T-helper 17 cell (primary cell): Measurements from ENCODE around the gene NOP10. TPM values are rescaled to one million over a fixed set of nuclear protein-coding genes. Genes with fewer than 3 reads are reported as not detected.

Experiments
- ATAC-seq: fragments of 150-1000 bp; cut with Tn5 transposase; 2 replicates; pipeline ENCODE4 v1.10.0; 2021; ENCODE audit warnings: mild to moderate bottlenecking, moderate library complexity
- DNase-seq, 3 donors: peaks; one replicate each; pipeline versions ENCODE4 v3.0.0 to v3.0.0-alpha.2; 2020 to 2021
- H3K9me3 ChIP-seq: one replicate; pipeline ENCODE4 v1.7.0; 2013; ENCODE audit warnings: low read length, mild to moderate bottlenecking; ENCODE audit not compliant: control insufficient read depth, poor library complexity, severe bottlenecking
- H3K27ac Mint-ChIP-seq: one replicate; pipeline ENCODE4 v1.8.0; 2022; ENCODE audit warnings: mild to moderate bottlenecking, moderate library complexity, mixed read lengths
- H3K27me3 Mint-ChIP-seq: one replicate; pipeline ENCODE4 v1.8.0; 2022; ENCODE audit warnings: mixed read lengths
- H3K36me3 Mint-ChIP-seq: one replicate; pipeline ENCODE4 v1.8.0; 2022; ENCODE audit warnings: low read depth, mixed read lengths
- H3K4me1 Mint-ChIP-seq: one replicate; pipeline ENCODE4 v1.8.0; 2022; ENCODE audit warnings: mild to moderate bottlenecking, mixed read lengths
- H3K4me3 Mint-ChIP-seq: one replicate; pipeline ENCODE4 v1.8.0; 2022; ENCODE audit warnings: mild to moderate bottlenecking, moderate library complexity, mixed read lengths
- total RNA-seq, 4 donors: library from RNA in 2 of 4; stranded (reverse) in 2 of 4; gene quantifications; one replicate each; pipeline ENCODE4 v1.2.3 and lab custom pipeline; 2022 to 2026

Gene NOP10
- total RNA-seq, 2 donors from 2014 or later: 40.8 to 52.8 TPM

- DNase-seq (no peak), ATAC-seq (no peak)
- Mint-ChIP-seq H3K36me3 (peaks cover 2% of the 10 kb centered on the region), H3K4me3 (peak overlapping the region; percentile 98), H3K4me1 (peaks cover 49% of the 10 kb centered on the region), H3K27ac (peak overlapping the region; percentile 97), H3K27me3 (no peaks in the 10 kb centered on the region)
- no peaks in the 10 kb centered on the region for H3K9me3 ChIP-seq
These were observed 8.3 kb downstream of the NOP10 start for GRCh38 chr15:34334672-34335071.

- ATAC-seq (no peak), DNase-seq (no peak)
- peak overlapping the region; percentile 97 for H3K27ac Mint-ChIP-seq
- H3K9me3 ChIP-seq: no peaks in the 10 kb centered on the region
- no peak overlapping the region for H3K4me3 Mint-ChIP-seq
- H3K36me3 Mint-ChIP-seq: peaks cover 2% of the 10 kb centered on the region
- peaks cover 56% of the 10 kb centered on the region for H3K4me1 Mint-ChIP-seq
- no peaks in the 10 kb centered on the region for H3K27me3 Mint-ChIP-seq
These were observed 10.3 kb downstream of the NOP10 start for GRCh38 chr15:34332553-34333120.

- peaks cover 52% of the 10 kb centered on the region for H3K4me1 Mint-ChIP-seq
- DNase-seq (no peak), ATAC-seq (peak; percentile 43)
- H3K4me3 Mint-ChIP-seq: peak overlapping the region; percentile 15
- peak overlapping the region; percentile 97 for H3K27ac Mint-ChIP-seq
- no peaks in the 10 kb centered on the region for H3K9me3 ChIP-seq
- no peaks in the 10 kb centered on the region for H3K27me3 Mint-ChIP-seq
- H3K36me3 Mint-ChIP-seq: peaks cover 2% of the 10 kb centered on the region
These were observed 11.1 kb downstream of the NOP10 start for GRCh38 chr15:34331809-34332208.

- Mint-ChIP-seq H3K4me1 (peaks cover 38% of the 10 kb centered on the region), H3K27me3 (no peaks in the 10 kb centered on the region), H3K36me3 (peaks cover 2% of the 10 kb centered on the region), H3K27ac (peak overlapping the region; percentile 75), H3K4me3 (no peak overlapping the region)
- no peaks in the 10 kb centered on the region for H3K9me3 ChIP-seq
- ATAC-seq: no peak
- no peak for DNase-seq
These were observed 12.7 kb downstream of the NOP10 start for GRCh38 chr15:34330279-34330678.

- no peaks in the 10 kb centered on the region for H3K9me3 ChIP-seq
- ATAC-seq: peak; percentile 23
- peak overlapping the region; percentile 31 for H3K4me3 Mint-ChIP-seq
- no peak for DNase-seq
- H3K36me3 Mint-ChIP-seq: peaks cover 2% of the 10 kb centered on the region
- H3K4me1 Mint-ChIP-seq: peaks cover 33% of the 10 kb centered on the region
- H3K27ac Mint-ChIP-seq: peak overlapping the region; percentile 51
- H3K27me3 Mint-ChIP-seq: no peaks in the 10 kb centered on the region
These were observed 13.9 kb downstream of the NOP10 start for GRCh38 chr15:34329006-34329405.

GRCh38 chr15:34327906-34328305 is 15.0 kb downstream of the NOP10 start:
- ATAC-seq: no peak

GRCh38 chr15:34325368-34325767 is 17.6 kb downstream of the NOP10 start:
- Mint-ChIP-seq H3K27ac (no peak overlapping the region), H3K4me3 (no peak overlapping the region)

More at GRCh38 chr15:34327906-34328305, 15.0 kb downstream of the NOP10 start:
- H3K27ac Mint-ChIP-seq: no peak overlapping the region
- DNase-seq: no peak
- H3K4me1 Mint-ChIP-seq: peaks cover 31% of the 10 kb centered on the region
- no peaks in the 10 kb centered on the region for H3K27me3 Mint-ChIP-seq
- peaks cover 2% of the 10 kb centered on the region for H3K36me3 Mint-ChIP-seq
- no peaks in the 10 kb centered on the region for H3K9me3 ChIP-seq
- H3K4me3 Mint-ChIP-seq: peak overlapping the region; percentile 12

GRCh38 chr15:34324933-34325332 is 18.0 kb downstream of the NOP10 start:
- no peak for ATAC-seq
- Mint-ChIP-seq H3K4me3 (no peak overlapping the region), H3K27ac (no peak overlapping the region), H3K4me1 (peaks cover 21% of the 10 kb centered on the region), H3K27me3 (no peaks in the 10 kb centered on the region), H3K36me3 (peaks cover 2% of the 10 kb centered on the region)
- DNase-seq: no peak
- H3K9me3 ChIP-seq: no peaks in the 10 kb centered on the region

More at GRCh38 chr15:34325368-34325767, 17.6 kb downstream of the NOP10 start:
- H3K4me1 Mint-ChIP-seq: peaks cover 22% of the 10 kb centered on the region
- H3K36me3 Mint-ChIP-seq: no peaks in the 10 kb centered on the region
- no peaks in the 10 kb centered on the region for H3K9me3 ChIP-seq
- H3K27me3 Mint-ChIP-seq: no peaks in the 10 kb centered on the region
- no peak for ATAC-seq
- DNase-seq: no peak

- Mint-ChIP-seq H3K4me1 (peaks cover 18% of the 10 kb centered on the region), H3K4me3 (no peak overlapping the region), H3K27me3 (no peaks in the 10 kb centered on the region), H3K27ac (no peak overlapping the region), H3K36me3 (peaks cover 2% of the 10 kb centered on the region)
- DNase-seq (no peak), ATAC-seq (no peak)
- H3K9me3 ChIP-seq: no peaks in the 10 kb centered on the region
These were observed 19.7 kb downstream of the NOP10 start for GRCh38 chr15:34323217-34323616.

GRCh38 chr15:34318277-34319079 is 24.5 kb downstream of the NOP10 start:
- DNase-seq: peak in 1 of 3 donors; percentile 26
- peaks cover 6% of the 10 kb centered on the region for H3K36me3 Mint-ChIP-seq
- H3K9me3 ChIP-seq: no peaks in the 10 kb centered on the region
- peak overlapping the region; percentile 93 for H3K4me3 Mint-ChIP-seq
- ATAC-seq: peak; percentile 83
- no peaks in the 10 kb centered on the region for H3K27me3 Mint-ChIP-seq
- peaks cover 24% of the 10 kb centered on the region for H3K4me1 Mint-ChIP-seq
- H3K27ac Mint-ChIP-seq: peak overlapping the region; percentile 95

GRCh38 chr15:34314491-34315490 is 28.1 kb downstream of the NOP10 start:
- DNase-seq (no peak), ATAC-seq (no peak)
- Mint-ChIP-seq H3K27ac (peak overlapping the region; percentile 8), H3K4me1 (peaks cover 18% of the 10 kb centered on the region), H3K36me3 (peaks cover 10% of the 10 kb centered on the region), H3K27me3 (no peaks in the 10 kb centered on the region), H3K4me3 (no peak overlapping the region)
- no peaks in the 10 kb centered on the region for H3K9me3 ChIP-seq

GRCh38 chr15:34311563-34311962 is 31.4 kb downstream of the NOP10 start:
- Mint-ChIP-seq H3K36me3 (peaks cover 12% of the 10 kb centered on the region), H3K4me1 (peaks cover 9% of the 10 kb centered on the region), H3K4me3 (no peak overlapping the region), H3K27me3 (no peaks in the 10 kb centered on the region), H3K27ac (no peak overlapping the region)
- ATAC-seq: no peak
- no peak for DNase-seq
- no peaks in the 10 kb centered on the region for H3K9me3 ChIP-seq

GRCh38 chr15:34304613-34305012 is 38.3 kb downstream of the NOP10 start:
- DNase-seq: no peak

More at GRCh38 chr15:34304613-34305012, 38.3 kb downstream of the NOP10 start:
- Mint-ChIP-seq H3K4me3 (no peak overlapping the region), H3K4me1 (peaks cover 19% of the 10 kb centered on the region), H3K27me3 (no peaks in the 10 kb centered on the region), H3K27ac (no peak overlapping the region), H3K36me3 (peaks cover 8% of the 10 kb centered on the region)
- H3K9me3 ChIP-seq: no peaks in the 10 kb centered on the region
- no peak for ATAC-seq
